Thymus (tissue), 11 donors: Measurements from ENCODE around the gene ETV1. TPM values are rescaled to one million over a fixed set of nuclear protein-coding genes. Genes with fewer than 3 reads are reported as not detected.

Source experiments
- DNase-seq, 9 donors: peaks; one replicate each; pipeline ENCODE4 v3.0.0-alpha.2; 2013; ENCODE audit warnings: low spot score in 9 of 9, low read depth in 6 of 9, missing footprints in 1 of 9
- H3K27ac ChIP-seq, 2 donors: one replicate each; pipeline ENCODE4 v1.5.1; 2013; ENCODE audit warnings: control low read depth in 1 of 2, low read depth in 1 of 2, low read length in 1 of 2, mild to moderate bottlenecking in 1 of 2, moderate library complexity in 1 of 2
- H3K27me3 ChIP-seq, 2 donors: one replicate each; pipeline ENCODE4 v1.5.1; 2013; ENCODE audit warnings: low read length in 1 of 2; ENCODE audit not compliant: control insufficient read depth in 2 of 2, insufficient read depth in 1 of 2
- H3K36me3 ChIP-seq, 2 donors: one replicate each; pipeline ENCODE4 v1.5.1; 2013; ENCODE audit warnings: low read length in 1 of 2, mild to moderate bottlenecking in 1 of 2, moderate library complexity in 1 of 2; ENCODE audit not compliant: control insufficient read depth in 2 of 2, insufficient read depth in 2 of 2
- H3K4me1 ChIP-seq, 2 donors: one replicate each; pipeline ENCODE4 v1.5.1; 2013; ENCODE audit warnings: low read length in 2 of 2; ENCODE audit not compliant: control insufficient read depth in 2 of 2, insufficient read depth in 2 of 2
- H3K4me3 ChIP-seq, 2 donors: one replicate each; pipeline ENCODE4 v1.5.1; 2013; ENCODE audit warnings: low read length in 2 of 2, control low read depth in 1 of 2, mild to moderate bottlenecking in 1 of 2
- H3K9me3 ChIP-seq, 2 donors: one replicate each; pipeline ENCODE4 v1.5.1; 2013; ENCODE audit warnings: low read length in 1 of 2, mild to moderate bottlenecking in 1 of 2; ENCODE audit not compliant: control insufficient read depth in 2 of 2, insufficient read depth in 1 of 2
- WGBS: extraction: QIAGEN DNeasy Blood & Tissue Kit; methylation state at CpG from one replicate; pipeline ENCODE4 v1.1.7; 2013; 5-methylcytosine and 5-hydroxymethylcytosine counted together
- polyA plus RNA-seq: library from polyadenylated mRNA; stranded (reverse); fragments of 200-250 nt; gene quantifications from one replicate; pipeline ENCODE4 v1.2.3, GENCODE V29; 2013
- total RNA-seq: library from RNA; stranded (reverse); fragments of 120-200 nt; gene quantifications from one replicate; pipeline ENCODE4 v1.2.4, GENCODE V29; 2013
- donor health status: healthy.

ETV1 gene
- total and polyA plus RNA-seq, 2 donors, result 3.5 to 12.5 TPM

GRCh38 chr7:13949445-13949844 lies 40.0 kb downstream of the ETV1 start:
- no peaks in the 10 kb centered on the region for H3K27me3 ChIP-seq
- WGBS, result 88% methylated on average over 2 of the region's 2 CpGs
- no peaks in the 10 kb centered on the region for H3K4me1 ChIP-seq
- H3K4me3 ChIP-seq, result no peak overlapping the region
- H3K9me3 ChIP-seq, result no peaks in the 10 kb centered on the region
- no peaks in the 10 kb centered on the region for H3K36me3 ChIP-seq
- no peak for DNase-seq
- no peak overlapping the region for H3K27ac ChIP-seq

DNA sequence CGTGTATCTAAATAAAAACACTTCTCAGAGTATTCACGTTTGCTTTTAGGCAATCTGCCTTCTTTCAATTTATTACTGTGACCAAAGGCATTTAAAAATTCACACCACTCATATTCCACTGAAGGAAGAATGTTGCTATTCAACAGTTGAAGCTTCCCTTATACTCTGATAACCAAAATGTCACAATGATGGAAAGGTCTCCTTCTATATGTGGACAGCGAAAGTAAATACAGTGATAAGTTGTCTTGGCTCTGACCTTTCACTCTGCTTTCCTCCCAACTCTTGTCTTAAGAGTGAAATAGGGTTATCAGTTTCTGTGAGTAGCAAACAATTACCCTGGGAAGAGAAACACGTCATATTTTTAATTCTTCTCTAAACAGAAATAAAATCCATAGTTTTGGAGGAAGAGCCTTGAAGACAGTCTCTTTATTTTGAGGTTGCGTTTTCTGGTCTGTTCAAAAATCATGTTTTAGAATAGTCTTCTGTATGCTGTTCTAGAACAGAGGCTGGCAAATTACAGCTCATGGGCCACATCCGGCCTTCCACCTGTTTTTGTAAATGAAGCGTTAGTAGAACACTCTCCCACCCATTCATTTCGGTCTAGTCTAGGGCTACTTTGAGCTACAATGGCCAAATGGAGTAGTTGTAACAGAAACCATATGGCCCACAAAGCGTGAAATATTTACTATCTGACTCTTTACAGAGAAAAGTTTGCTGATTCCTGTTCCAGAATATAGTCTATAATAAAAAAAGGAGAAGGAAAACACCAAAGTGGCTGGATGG lies 41.3 kb downstream of the ETV1 start:
- Histone ChIP-seq H3K4me1 (no peaks in the 10 kb centered on the region), H3K27me3 (no peaks in the 10 kb centered on the region), H3K27ac (no peak overlapping the region), H3K4me3 (no peak overlapping the region), H3K36me3 (no peaks in the 10 kb centered on the region), H3K9me3 (no peaks in the 10 kb centered on the region)
- WGBS, result 89% methylated on average over 9 of the region's 9 CpGs
- DNase-seq, result no peak

DNA sequence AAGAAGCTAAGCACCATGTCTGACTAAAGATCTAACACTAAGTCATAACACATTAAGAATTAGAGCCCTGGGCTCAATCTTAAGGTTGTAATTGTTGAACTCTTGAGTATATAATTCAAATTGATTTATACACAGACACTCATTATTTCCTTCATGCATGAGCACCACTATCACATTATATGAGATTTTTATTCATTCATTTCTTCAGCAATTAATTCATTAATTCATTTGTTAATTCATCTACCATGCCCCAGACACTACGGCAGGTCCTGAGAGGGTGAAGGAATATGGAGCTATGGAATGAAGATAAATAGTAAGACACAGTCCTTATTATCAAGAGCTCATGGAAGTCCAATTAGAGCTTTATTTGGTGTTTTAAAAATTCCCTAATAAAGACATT lies 41.9 kb downstream of the ETV1 start:
- no peaks in the 10 kb centered on the region for H3K27me3 ChIP-seq
- no peaks in the 10 kb centered on the region for H3K4me1 ChIP-seq
- no peaks in the 10 kb centered on the region for H3K9me3 ChIP-seq
- WGBS, result 96% methylated on average over 1 of the region's 1 CpG
- no peak for DNase-seq
- no peaks in the 10 kb centered on the region for H3K36me3 ChIP-seq
- H3K4me3 ChIP-seq, result no peak overlapping the region
- no peak overlapping the region for H3K27ac ChIP-seq

DNA sequence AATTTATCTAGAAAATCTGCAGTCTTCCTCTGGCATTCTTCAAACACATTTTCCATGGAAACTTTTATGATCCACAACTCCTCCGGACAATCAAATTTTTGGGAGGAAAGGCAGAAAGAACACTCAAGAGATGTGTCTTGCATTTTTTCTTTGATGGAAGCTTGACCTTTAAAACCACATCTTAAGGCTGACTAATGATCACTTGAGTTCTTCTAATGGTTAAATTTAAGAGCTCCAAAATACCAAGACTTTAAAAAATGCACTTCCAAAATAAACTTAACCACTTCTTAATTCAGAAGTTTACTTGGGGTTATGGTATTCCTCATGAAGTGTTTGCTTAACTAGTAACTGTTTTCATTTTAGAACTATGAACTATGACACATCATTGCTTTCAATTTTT lies 43.3 kb downstream of the ETV1 start:
- no peak for DNase-seq
- Histone ChIP-seq H3K9me3 (no peaks in the 10 kb centered on the region), H3K27me3 (no peaks in the 10 kb centered on the region), H3K4me3 (no peak overlapping the region), H3K36me3 (no peaks in the 10 kb centered on the region), H3K27ac (no peak overlapping the region), H3K4me1 (no peaks in the 10 kb centered on the region)
- 93% methylated on average over 1 of the region's 1 CpG for WGBS

DNA sequence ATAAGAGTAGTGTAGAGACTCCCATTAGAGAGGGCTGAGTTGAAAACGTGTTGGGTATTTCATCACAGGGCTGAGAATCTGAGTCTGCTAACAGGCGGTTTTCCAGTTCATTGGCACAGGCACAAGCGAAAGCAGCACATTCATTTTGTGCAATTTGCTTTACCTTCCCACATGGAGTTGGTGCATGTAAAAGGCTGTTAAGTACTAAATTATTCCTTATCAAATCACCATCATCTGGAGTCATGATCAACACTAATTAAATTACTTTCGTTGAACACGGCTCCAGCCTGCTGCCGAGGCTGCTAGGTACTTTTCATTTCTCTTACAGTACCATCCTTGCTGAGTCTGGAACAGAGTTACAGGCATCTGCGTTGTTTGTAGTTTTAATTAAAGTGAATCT lies 43.8 kb downstream of the ETV1 start:
- Histone ChIP-seq H3K4me3 (no peak overlapping the region), H3K27ac (no peak overlapping the region)

GRCh38 chr7:13933536-13933935 lies 55.9 kb downstream of the ETV1 start:
- H3K27me3 ChIP-seq, result no peaks in the 10 kb centered on the region
- whole genome bisulfite sequencing, result 94% methylated on average over 5 of the region's 5 CpGs
- no peak overlapping the region for H3K4me3 ChIP-seq
- no peak overlapping the region for H3K27ac ChIP-seq
- H3K4me1 ChIP-seq, result no peaks in the 10 kb centered on the region
- DNase-seq, result no peak
- no peaks in the 10 kb centered on the region for H3K36me3 ChIP-seq
- no peaks in the 10 kb centered on the region for H3K9me3 ChIP-seq

More for the DNA sequence above, 43.8 kb downstream of the ETV1 start:
- Histone ChIP-seq H3K9me3 (no peaks in the 10 kb centered on the region), H3K4me1 (no peaks in the 10 kb centered on the region), H3K27me3 (no peaks in the 10 kb centered on the region), H3K36me3 (no peaks in the 10 kb centered on the region)
- WGBS, result 91% methylated on average over 7 of the region's 7 CpGs
- DNase-seq, result peak in 1 of 9 donors; percentile 2

GRCh38 chr7:13933091-13933490 lies 56.4 kb downstream of the ETV1 start:
- H3K4me1 ChIP-seq, result no peaks in the 10 kb centered on the region
- no peaks in the 10 kb centered on the region for H3K36me3 ChIP-seq
- 94% methylated on average over 3 of the region's 3 CpGs for WGBS
- no peak overlapping the region for H3K27ac ChIP-seq
- no peak overlapping the region for H3K4me3 ChIP-seq
- H3K9me3 ChIP-seq, result no peaks in the 10 kb centered on the region
- no peak for DNase-seq
- no peaks in the 10 kb centered on the region for H3K27me3 ChIP-seq

DNA sequence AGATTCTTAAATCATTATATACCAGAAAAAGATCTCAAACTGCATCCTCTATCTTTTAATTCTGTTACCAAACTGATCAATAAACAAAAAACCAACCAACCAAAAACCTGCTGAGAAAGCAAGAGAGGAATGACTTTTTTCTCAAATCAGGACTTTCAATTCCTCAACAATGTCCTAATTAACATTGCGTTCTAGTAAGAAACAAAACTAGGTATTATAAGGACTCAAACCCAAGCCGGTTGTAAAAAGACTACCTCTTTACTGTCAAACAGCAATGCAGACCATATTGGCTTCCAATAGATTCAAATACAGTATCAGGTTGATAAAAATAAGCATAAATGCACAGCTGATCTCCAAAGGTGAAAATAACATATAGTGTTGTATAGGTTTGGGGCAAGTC lies 57.3 kb downstream of the ETV1 start:
- WGBS, result 96% methylated on average over 2 of the region's 2 CpGs
- H3K36me3 ChIP-seq, result no peaks in the 10 kb centered on the region
- DNase-seq, result no peak

GRCh38 chr7:13921062-13921461 lies 68.4 kb downstream of the ETV1 start:
- 91% methylated on average over 1 of the region's 1 CpG for WGBS
- Histone ChIP-seq H3K27ac (no peak overlapping the region), H3K9me3 (no peaks in the 10 kb centered on the region), H3K4me1 (no peaks in the 10 kb centered on the region), H3K36me3 (no peaks in the 10 kb centered on the region), H3K4me3 (no peak overlapping the region), H3K27me3 (no peaks in the 10 kb centered on the region)
- no peak for DNase-seq

More for the DNA sequence above, 57.3 kb downstream of the ETV1 start:
- Histone ChIP-seq H3K27me3 (no peaks in the 10 kb centered on the region), H3K9me3 (no peaks in the 10 kb centered on the region), H3K4me3 (no peak overlapping the region), H3K27ac (no peak overlapping the region), H3K4me1 (no peaks in the 10 kb centered on the region)
